NCI-H1092 (cell line): ENCODE data around the gene TEX44.
A peak's percentile ranks its signal among the peaks of the same experiment; 100 is the strongest.
"Not testable (repeated sequence)": the region's sequence is repeated elsewhere in the genome, so short reads cannot be mapped to it uniquely, and the experiment has no call there.

ENCODE experiments used
- DNase-seq: peaks from one replicate; lab custom pipeline; 2025; lab: John Stamatoyannopoulos, UW

The TEX44 gene

GRCh38 chr2:231592636-231593145 lies at the start of gene TEX44:
TEX44 (plus strand) TSS chr2:231592864; CDS start chr2:231592952, 88 bp downstream.
- no peak for DNase-seq

DNA sequence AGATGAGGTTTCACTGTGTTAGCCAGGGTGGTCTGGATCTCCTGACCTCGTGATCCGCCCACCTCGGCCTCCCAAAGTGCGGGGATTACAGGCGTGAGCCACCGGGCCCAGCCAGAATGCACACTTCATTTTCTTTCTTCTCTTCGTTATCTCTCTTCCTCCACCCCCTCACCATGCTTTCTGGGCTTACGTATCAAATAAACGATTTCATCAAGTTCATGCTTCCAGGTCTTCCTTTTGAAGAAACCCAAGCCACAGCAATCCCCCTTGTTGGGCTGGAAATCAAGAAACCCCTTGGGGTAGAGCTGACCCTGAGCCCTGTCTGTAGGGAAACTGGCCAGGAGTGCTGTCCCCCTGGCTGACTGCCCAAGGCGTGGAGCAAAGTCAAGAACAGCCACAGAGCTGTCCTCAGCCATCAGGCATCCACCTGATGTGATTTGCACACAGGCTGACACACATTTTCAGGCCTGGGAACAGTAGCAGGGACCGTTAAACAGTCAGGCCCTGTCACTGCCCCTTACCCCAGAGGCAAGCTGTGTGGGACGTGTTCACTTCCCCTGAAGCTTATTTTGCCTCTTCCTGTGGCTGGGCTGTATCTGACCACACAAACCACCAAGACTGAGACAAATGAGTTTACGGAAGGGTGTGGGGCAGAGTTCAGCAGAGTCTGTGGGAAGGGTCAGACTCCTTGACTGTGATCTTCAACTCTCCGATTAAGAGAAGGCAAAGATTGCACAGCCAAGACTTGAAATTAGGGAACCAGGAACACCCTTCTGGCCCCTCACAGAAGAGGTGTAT lies 47.4 kb upstream of the TEX44 start:
- no peak for DNase-seq

GRCh38 chr2:231546014-231546715 lies 46.5 kb upstream of the TEX44 start:
- no peak for DNase-seq

GRCh38 chr2:231547315-231548110 lies 45.2 kb upstream of the TEX44 start:
- no peak for DNase-seq

DNA sequence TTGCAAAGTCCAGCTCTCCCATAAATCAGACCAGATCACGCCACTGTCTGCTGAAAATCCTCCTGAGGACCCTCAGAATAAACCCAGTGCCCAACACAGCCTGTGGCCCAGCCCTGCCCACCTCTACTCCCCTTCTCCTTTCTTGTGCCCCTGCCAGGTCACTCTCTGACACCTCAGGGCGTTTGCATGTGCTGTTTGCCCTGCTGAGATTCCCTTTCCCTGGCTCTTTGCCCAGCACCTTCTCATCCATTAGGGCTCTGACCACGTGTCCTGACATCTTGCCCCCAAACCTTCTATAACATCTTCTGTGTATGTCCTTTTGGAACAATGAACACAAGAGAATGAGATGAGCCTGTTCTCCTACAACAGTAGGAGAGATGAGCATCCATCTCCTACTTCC lies 43.9 kb upstream of the TEX44 start:
- DNase-seq, result no peak

DNA sequence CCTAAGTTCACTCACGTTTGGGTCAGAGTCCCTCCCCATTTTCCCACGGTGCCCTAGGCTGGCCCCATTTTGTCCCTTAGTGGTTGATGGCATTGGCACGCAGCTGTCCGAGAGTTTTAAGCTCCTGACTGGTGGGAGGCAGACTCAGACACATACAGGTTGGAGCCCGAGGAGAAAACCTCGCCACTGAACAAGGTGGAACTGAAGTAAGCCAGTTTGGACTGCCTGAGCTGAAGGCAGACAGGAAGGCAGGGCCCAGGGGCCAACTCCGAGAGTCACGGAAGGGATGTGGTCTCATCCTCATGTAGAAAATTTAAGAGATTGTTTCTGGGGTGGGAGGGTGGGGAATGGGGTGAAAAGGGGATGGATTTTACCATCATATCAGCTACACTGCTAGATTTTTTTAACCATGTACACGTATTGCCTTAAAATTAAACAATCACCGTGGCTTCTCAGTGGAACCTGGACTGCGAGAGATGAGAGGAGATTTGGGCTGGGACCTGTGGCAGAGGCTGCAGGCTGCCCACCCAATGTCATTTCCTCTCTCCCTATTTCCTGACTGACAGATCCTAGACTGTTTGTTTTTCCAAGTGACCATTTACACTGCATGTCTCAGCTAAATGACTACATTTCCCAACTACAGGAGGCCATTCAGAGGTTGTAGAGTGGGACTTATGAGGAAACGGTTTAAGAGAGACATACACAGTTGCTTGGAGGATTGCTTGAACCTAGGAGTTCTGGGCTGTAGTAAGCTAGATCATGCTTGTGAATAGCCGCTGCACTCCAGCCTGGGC lies 43.0 kb upstream of the TEX44 start:
- DNase-seq, result no peak

GRCh38 chr2:231552752-231553151 lies 39.9 kb upstream of the TEX44 start:
- no peak for DNase-seq

GRCh38 chr2:231554327-231554726 lies 38.3 kb upstream of the TEX44 start:
- no peak for DNase-seq

GRCh38 chr2:231554748-231555545 lies 37.7 kb upstream of the TEX44 start:
- no peak for DNase-seq

DNA sequence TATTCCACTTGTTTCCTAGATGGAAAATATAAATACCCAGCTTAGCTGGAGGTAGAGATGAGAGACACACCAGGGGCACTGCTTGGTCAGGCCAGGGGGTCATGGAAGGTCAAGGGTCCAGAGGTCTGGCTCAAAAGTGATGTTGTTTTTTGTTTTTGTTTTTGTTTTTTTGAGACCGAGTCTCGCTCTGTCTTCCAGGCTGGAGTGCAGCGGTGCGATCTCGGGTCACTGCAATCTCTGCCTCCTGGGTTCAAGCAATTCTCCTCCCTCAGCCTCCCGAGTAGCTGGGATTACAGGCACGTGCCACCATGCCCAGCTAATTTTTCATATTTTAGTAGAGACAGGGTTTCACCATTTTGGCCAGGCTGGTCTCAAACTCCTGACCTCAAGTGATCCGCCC lies 36.2 kb upstream of the TEX44 start:
- not testable (repeated sequence) for DNase-seq

DNA sequence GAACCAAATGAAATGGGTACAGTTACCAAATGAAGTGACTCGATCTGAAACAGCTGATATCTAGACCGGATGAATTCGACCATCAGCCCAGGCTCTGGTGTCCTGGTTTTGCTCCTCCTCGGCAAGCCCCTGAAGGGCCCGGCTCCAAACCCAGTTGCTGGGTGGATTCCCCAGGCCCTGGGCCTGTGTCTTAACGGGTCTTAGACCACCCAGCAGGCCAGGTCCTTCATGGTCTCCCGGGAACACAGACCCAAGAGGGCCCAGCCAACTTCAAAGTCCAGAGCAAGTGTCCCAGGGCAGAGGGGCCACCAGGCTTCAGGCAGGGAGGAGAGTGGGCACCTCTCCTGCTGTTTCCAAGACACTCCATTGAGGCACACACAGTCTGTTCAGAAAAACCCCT lies 35.7 kb upstream of the TEX44 start:
- no peak for DNase-seq

GRCh38 chr2:231557571-231558217 lies 35.0 kb upstream of the TEX44 start:
- no peak for DNase-seq

DNA sequence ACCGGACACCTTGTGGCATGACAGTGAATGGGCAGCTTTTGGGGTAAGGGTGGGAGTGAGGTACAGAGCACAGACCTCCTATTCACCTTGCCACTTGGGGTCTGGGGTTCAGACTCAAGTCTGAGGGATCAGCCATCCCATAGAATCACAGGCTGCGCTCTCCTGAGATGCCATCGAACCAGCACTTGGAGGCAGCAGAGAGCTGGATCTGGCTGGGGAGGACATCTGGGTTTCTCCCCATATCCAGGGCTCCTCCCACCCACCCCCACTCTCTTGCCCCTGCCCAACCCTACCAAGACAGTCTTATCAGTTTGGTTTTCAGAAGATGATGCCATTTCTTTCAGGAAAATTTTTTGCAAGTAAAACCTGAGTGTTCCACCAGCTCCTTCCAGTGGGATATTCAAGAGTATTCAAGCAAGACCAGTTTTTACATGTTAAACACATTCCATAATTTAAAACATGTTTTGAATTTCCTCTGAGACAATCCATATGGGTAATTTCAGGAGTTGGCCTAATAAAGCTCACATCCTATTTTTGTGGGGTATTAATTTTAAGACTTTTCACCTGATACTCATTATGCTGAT lies 29.2 kb upstream of the TEX44 start:
- peak; percentile 11 for DNase-seq

- DNase-seq, result no peak
Observed at GRCh38 chr2:231565887-231566594, 26.6 kb upstream of the TEX44 start.

GRCh38 chr2:231567159-231567558 lies 25.5 kb upstream of the TEX44 start:
- DNase-seq, result no peak

DNA sequence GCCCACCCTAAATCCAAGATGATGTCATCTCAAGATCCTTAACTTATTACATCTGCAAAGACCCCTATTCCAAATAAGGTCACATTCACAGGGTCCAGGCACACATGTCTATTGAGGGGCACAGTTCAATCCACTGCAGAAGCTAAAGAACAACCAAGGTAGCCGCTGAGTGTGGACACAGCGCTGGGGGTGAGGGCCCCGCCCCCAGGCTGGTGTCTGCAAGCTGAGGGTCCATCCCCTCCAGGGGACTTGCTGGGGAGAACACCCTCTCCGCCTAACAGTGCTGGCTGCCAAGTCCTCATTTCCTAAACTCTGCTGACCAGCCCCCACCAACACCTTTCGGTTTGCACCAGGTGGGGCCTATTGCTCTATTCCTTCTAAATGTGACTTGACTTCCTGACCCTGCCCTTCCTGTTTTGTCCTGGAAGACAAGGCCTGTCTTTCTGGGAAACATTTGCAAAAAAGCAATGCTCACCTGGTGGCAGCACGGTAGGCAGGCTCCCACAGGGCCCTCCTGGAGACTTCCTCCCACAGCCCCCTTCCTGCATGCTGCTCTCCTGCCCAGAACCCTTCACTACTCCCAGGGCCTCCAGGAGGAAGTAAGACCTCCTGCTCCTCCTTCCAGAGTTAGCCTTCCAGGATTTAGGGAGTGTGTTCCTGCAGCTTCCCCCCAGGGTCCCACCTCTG lies 24.4 kb upstream of the TEX44 start:
- no peak for DNase-seq

GRCh38 chr2:231568785-231569435 lies 23.8 kb upstream of the TEX44 start:
- no peak for DNase-seq

- not testable (repeated sequence) for DNase-seq
Observed at GRCh38 chr2:231570915-231571314, 21.7 kb upstream of the TEX44 start.
